ENCODE results near the gene SUB1. TPM values are rescaled to one million over a fixed set of nuclear protein-coding genes. Genes with fewer than 3 reads are reported as not detected.
"Not testable (repeated sequence)": the region's sequence is repeated elsewhere in the genome, so short reads cannot be mapped to it uniquely, and the experiment has no call there.

SUB1 gene
- total RNA-seq, 1 donor from 2014 or later = 128 TPM

DNA sequence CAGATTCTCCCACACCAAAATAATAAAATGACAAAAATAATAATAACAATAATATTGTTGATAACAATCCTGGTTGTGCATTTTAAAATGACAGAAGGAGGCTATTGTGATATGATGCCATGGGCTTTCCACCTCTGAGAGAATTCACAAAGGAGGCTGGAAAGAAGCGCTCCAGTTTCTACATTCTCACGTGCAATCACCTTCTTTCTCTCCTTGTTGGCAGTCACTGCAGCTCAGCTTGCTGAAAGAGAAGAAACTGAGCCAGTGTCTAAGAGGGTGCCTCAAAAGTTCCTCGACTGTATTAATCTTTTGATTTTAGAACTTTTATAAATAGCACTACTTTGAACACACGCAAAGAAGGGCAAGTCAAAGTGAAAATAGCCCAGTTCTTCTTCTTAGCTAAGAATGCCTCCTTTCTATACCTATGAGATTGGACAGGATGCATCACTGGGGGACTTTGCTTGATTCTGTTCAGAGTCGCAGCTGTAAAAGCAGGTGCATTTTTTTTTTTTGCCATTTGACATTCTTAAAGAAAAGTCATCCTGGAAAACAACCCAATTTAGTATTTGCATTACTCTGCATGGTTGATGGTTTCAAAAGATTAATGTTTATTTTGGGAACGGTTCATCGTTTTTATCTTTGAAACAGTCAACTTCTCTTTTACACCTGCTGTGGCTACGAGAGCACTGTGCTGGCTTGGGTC is 12.4 kb upstream of the SUB1 start:
- TF ChIP-seq, protein P1, sequence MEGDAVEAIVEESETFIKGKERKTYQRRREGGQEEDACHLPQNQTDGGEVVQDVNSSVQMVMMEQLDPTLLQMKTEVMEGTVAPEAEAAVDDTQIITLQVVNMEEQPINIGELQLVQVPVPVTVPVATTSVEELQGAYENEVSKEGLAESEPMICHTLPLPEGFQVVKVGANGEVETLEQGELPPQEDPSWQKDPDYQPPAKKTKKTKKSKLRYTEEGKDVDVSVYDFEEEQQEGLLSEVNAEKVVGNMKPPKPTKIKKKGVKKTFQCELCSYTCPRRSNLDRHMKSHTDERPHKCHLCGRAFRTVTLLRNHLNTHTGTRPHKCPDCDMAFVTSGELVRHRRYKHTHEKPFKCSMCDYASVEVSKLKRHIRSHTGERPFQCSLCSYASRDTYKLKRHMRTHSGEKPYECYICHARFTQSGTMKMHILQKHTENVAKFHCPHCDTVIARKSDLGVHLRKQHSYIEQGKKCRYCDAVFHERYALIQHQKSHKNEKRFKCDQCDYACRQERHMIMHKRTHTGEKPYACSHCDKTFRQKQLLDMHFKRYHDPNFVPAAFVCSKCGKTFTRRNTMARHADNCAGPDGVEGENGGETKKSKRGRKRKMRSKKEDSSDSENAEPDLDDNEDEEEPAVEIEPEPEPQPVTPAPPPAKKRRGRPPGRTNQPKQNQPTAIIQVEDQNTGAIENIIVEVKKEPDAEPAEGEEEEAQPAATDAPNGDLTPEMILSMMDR (IDR thresholded peaks at IDR 0.05; ENCODE audit: insufficient read depth, low read length, severe bottlenecking) = no peak
- Histone ChIP-seq H3K27me3 (ENCODE audit: control insufficient read depth, insufficient read depth, low read length) (peaks cover 3% of the 10 kb centered on the region), H3K36me3 (ENCODE audit: control insufficient read depth, insufficient read depth, low read length) (no peaks in the 10 kb centered on the region), H3K4me3 (ENCODE audit: low read depth, low read length) (no peak overlapping the region)
- FAIRE-seq = no peak
- DNase-seq (ENCODE audit: low read depth) = no peak

DNA sequence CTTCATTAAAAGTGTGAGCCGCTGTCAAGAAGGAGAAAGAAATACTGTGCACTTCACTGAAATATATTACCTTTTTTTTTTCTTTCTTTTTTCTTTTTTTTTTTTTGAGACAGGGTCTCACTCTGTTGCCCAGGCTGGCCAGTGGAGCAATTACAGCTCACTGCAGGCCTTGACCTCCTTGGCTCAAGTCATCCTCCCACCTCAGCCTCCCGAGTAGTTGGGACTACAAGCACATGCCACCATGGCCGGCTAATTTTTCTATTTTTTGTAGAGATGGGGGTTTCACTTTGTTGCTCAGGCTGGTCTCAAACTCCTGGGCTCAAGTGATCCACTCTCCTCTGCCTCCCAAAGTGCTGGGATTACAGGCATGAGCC is 11.9 kb upstream of the SUB1 start:
- H3K4me3 ChIP-seq (ENCODE audit: low read depth, low read length); DNase-seq (ENCODE audit: low read depth); H3K36me3 ChIP-seq (ENCODE audit: control insufficient read depth, insufficient read depth, low read length); H3K27me3 ChIP-seq (ENCODE audit: control insufficient read depth, insufficient read depth, low read length); FAIRE-seq: not testable (repeated sequence)

DNA sequence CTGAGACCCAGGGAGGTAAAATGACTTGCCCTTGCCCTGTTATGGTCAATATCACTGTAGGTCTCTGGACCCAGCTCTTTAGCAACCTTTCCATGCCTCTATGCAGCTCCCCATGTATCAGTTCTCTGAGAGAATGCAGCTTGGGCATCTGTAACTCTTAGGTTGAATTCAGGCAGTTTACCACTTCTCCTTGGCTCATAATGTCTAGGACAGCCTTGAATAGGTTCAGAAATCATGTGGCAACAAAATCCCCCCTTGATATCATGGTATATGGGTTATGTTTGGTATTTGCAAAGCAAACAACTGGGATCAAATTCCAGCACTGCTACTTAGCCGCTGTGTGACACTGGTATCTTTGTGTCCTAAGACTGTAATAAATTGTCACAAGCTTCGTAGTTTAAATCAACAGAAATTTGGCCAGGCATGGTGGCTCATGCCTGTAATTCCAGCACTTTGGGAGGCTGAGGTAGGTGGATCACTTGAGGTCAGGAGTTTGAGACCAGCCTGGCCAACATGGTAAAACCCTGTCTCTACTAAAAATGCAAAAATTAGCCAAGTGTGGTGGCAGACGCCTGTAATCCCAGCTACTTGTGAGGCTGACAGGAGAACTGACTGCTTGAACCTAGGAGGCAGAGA is 10.7 kb upstream of the SUB1 start:
- no peak for FAIRE-seq
- peaks cover 3% of the 10 kb centered on the region for H3K27me3 ChIP-seq (ENCODE audit: control insufficient read depth, insufficient read depth, low read length)
- TF ChIP-seq, protein P1 (IDR thresholded peaks at IDR 0.05; ENCODE audit: insufficient read depth, low read length, severe bottlenecking) = no peak

DNA sequence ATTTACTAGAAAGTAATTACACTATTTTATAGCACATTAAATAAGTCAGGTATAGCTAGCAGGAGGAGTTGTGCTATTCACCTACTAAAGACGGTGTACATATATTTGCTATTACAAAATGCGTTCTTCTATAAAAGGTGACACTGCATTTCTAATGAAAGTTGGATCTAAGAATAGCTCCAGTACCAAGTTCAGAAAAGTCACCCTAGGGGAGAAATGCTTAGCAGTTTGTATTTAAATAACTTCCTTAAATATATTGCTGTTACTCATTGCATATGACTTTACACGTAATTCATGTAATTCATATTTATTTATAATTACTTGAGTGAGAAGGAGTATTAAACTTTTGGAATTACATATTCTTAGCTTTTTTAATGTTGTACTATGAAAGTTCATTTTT is 7.0 kb upstream of the SUB1 start:
- FAIRE-seq (no peak), DNase-seq (ENCODE audit: low read depth) (no peak)
- Histone ChIP-seq H3K4me3 (ENCODE audit: low read depth, low read length) (no peak overlapping the region), H3K27me3 (ENCODE audit: control insufficient read depth, insufficient read depth, low read length) (peaks cover 3% of the 10 kb centered on the region), H3K36me3 (ENCODE audit: control insufficient read depth, insufficient read depth, low read length) (no peaks in the 10 kb centered on the region)
- TF ChIP-seq, protein P1 (IDR thresholded peaks at IDR 0.05; ENCODE audit: insufficient read depth, low read length, severe bottlenecking) = no peak

More for the DNA sequence above, 10.7 kb upstream of the SUB1 start:
- no peak overlapping the region for H3K4me3 ChIP-seq (ENCODE audit: low read depth, low read length)
- no peak for DNase-seq (ENCODE audit: low read depth)
- no peaks in the 10 kb centered on the region for H3K36me3 ChIP-seq (ENCODE audit: control insufficient read depth, insufficient read depth, low read length)

DNA sequence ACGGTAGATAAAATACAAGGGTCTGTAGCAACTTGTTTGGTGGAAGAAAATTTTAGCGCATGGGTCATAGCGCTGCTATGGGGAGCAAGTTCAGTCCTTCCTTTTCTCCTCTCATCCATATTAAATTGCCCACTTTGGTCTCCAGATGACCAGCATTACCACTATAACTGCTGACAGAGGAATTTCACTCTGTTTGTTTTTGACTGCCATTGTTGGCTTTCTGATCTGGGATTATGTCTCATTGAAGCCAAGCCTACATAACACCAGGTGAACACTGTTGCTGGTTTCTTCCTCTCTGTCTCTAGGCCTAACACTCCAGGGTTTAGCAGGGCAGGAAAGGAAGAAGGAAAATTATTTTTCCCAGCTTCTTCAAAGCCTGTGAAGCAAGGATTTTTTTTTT is 6.6 kb upstream of the SUB1 start:
- Histone ChIP-seq H3K36me3 (ENCODE audit: control insufficient read depth, insufficient read depth, low read length) (no peaks in the 10 kb centered on the region), H3K27me3 (ENCODE audit: control insufficient read depth, insufficient read depth, low read length) (peaks cover 3% of the 10 kb centered on the region), H3K4me3 (ENCODE audit: low read depth, low read length) (no peak overlapping the region)
- no peak for FAIRE-seq
- DNase-seq (ENCODE audit: low read depth) = no peak
- TF ChIP-seq, protein P1 (IDR thresholded peaks at IDR 0.05; ENCODE audit: insufficient read depth, low read length, severe bottlenecking) = no peak

DNA sequence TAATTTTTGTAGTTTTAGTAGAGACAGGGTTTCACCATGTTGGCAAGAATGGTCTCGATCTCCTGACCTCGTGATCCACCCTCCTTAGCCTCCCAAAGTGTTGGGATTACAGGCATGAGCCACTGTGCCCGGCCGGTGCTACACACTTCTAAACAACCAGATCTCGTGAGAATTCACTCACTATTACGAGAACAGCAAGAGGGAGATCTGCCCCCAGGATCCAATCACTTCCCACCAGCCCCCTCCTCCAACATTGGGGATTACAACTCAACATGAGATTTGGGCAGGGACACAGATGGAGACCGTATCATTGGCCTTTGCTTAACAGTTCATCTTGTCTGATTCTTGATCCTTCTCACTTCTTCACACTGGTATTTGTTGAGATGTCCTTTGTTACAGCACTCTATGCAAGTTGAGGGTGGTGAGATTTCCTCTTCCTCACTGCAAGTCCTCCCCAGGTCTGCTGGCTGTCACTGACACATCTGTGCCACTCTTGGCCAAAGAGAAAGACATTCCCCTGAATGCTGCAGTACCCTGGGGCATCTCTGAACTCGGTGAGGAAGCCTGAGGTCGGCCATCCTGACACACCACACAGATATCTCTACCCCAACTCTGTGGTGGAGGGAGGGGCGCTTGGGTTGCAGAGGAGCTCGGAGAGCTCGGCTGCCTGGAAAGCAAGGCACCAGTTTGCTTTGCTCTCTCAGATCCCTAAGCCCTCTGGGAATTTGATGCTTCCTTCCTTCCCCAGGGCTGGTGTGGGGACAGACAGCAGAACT is 4.2 kb upstream of the SUB1 start:
- no peaks in the 10 kb centered on the region for H3K27me3 ChIP-seq (ENCODE audit: control insufficient read depth, insufficient read depth, low read length)
- no peak for DNase-seq (ENCODE audit: low read depth)

More for the DNA sequence above, 4.2 kb upstream of the SUB1 start:
- TF ChIP-seq, protein P1 (IDR thresholded peaks at IDR 0.05; ENCODE audit: insufficient read depth, low read length, severe bottlenecking) = no peak
- FAIRE-seq = no peak
- Histone ChIP-seq H3K36me3 (ENCODE audit: control insufficient read depth, insufficient read depth, low read length) (no peaks in the 10 kb centered on the region), H3K4me3 (ENCODE audit: low read depth, low read length) (no peak overlapping the region)
